HG03135 (cell line): ENCODE measurements around the gene ZKSCAN3.
"Not testable (repeated sequence)": the region's sequence is repeated elsewhere in the genome, so short reads cannot be mapped to it uniquely, and the experiment has no call there.

ENCODE experiments used
- ATAC-seq: cut with Tn5 transposase; IDR thresholded peaks from one replicate; pipeline ENCODE4 v1.9.1; 2021; ENCODE audit warnings: mild to moderate bottlenecking, moderate library complexity; ENCODE audit not compliant: unreplicated experiment

The ZKSCAN3 gene

DNA sequence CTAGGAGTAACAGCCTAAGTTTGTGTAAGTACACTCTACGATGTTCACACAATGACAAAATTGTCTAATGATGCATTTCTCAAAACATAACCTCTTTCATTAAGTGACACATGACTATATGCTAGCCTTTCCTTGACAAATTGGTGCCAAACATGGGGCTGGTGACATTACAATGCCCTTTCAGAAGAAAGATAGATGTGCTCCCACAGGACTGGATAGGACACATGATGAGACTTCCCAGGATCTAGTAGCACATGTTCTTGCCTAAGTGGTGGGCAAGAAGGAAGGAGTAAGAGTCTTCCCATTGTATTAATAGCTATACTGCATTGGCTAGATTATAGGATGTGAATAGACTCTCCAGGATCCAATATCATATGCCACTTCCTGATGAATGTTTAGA, 21.5 kb downstream of the ZKSCAN3 start:
- ATAC-seq = no peak

DNA sequence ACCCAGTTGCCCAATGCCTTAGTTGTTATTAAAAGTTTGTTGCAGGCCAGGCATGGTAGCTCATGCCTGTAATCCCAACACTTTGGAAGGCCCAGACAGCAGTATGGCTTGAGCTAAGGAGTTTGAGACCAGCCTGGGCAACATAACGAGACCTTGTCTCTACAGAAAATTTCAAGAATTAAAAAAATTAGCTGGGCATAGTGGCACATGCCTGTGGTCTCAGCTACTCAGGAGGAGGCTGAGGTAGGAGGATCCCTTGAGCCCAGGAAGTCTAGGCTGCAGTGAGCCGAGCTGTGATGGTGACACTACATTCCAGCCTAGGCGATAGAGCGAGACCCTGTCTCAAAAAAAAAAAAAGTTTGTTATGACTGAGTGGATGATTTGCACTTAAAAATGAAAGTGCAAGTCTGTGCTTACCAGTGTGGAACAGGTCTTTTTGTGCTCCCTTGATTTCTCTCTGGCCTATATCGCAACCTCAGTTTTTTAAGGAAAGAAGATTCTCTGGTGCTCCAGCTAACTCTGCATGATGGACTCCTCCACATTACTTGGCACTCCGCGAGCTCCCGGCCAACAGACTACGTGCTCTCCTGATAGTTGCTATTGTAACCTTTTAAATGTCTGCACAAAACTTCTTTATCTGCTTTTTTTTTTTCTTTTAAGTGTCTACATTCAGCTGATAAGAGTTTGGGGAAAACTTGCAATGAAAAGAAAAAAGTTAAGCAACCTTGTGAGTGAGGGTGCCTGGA, 22.1 kb downstream of the ZKSCAN3 start:
- no peak for ATAC-seq

DNA sequence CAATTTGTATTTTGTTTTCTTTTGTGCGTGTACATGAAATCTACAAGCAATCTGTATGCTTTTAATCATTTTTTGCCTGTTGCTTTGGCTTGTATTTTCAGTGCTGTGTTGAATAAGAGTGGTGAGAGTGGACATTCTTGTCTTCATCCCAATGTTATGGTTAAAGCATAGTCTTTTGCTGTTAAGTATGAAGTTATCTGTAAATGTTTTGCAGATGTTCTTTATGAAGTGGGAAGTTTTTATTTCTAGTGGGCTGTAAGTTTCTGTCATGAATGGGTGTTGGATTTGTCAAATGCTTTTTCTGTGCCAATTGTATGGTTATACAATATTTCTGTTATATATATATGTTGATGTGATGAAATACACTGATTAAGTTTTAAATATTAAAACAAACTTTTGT, 24.2 kb downstream of the ZKSCAN3 start:
- ATAC-seq = no peak

DNA sequence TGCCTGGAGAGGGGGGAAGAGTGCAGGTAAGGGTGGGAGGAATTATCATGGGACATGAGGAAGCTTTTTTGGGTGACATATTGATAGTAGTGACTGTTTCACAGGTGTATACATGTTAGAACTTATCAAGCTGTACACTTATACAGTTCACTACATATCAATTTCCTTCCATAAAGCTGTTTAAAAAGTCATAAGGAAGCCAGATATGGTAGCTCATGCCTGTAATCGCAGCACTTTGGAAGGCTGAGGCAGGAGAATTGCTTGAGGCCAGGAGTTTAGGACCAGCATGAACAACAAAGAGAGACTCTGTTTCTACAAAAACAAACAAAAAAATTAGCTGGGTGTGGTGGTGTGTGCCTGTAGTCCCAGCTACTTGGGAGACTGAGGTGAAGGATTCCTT, 28.1 kb downstream of the ZKSCAN3 start:
- no peak for ATAC-seq

DNA sequence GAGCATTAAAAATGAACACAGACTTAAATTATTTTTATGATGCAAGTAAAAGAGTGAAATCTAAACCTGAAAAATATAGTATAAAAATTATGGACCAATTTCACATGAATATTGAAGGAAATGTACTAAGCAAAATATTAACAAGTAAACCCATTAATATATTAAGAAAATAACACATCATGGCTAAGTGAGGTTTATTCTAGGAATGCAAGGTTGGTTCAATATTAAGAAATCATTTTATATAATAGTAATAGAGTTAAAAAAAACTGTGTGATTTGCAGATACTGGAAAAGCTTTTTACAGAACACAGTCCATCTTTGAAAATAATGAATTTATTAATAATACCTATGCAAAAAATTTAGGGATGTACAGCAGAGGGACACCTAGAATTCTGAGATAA, 28.9 kb downstream of the ZKSCAN3 start:
- ATAC-seq = no peak

DNA sequence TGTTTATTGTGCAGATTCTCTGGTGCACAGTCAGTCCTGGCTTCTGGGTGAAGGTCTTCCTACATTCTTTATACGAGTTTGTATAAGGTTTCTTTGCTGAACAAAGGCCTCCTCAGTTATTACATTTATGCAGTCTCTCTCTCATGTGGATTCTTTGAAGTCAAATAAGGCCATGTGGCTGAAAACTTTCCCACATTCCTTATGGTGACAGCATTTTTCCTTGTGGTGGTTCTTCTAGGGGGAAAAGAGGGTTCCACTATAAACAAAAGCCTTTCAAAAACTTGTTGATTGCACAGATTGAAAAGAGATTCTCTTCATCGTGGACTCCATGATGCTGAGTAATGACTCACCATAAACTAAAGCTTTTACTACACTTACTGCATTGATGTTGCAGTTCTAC, 30.6 kb downstream of the ZKSCAN3 start:
- ATAC-seq = no peak

DNA sequence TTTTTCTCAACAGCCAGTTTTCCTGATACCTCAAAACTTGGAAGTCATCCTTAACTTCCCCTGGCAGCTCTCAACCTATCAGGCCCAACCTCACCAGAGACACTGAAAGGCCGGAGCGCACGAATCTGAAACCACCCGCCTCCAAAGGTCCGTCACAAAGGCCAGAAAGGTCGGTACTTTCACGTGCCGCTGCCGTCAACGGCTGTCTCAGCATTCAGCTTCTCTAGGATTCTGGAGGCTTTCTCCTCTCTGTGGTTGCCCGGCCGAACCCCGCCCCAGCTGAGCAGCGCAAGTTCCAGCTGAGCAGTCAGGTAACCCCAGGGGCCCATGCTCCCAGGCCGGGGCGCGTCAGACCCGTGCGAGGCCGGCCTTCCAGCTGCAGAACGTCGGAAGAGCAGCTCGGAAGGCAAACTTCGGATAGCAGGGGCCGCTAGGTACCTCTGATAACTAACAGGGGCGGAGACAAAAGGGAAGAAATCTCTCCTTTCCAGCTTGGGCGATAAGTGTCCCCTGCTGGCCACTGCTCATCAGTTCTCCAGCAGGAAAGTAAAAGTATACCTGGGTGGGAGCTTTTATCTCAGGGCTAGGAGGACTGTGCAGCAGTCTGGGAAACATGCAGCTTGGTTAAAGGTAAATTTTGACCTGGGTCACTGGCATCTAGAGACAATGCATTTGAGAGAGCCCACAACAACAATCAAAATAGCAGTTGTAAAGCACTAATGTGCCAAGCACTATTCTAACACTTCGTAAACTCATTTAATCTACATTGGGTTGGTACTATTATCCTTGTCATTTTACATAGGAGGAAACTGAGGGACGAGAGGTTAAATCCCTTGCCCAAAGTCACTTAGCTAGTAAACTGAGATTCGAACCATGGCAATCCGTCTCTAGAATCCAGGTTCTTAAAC, 33.7 kb downstream of the ZKSCAN3 start:
- ATAC-seq = peak; percentile 86

DNA sequence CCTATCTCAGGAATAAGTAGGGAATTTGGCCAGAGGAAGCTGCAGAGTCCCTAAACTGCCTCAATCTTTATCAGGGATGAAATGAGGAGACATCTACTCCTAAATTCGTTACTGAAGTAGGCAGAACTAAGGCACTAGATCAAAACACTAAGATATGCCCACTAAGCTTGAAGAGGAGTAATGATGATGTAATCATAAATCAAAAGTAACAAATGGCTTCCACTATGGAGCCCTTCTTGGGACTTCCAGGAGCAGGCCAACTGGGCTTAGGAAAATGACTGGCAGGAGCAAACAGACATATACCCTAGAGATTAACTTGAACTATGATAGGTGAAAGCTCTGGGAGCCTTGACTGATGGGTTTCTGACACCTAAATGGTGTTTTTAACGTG, 34.4 kb downstream of the ZKSCAN3 start:
- ATAC-seq = no peak

DNA sequence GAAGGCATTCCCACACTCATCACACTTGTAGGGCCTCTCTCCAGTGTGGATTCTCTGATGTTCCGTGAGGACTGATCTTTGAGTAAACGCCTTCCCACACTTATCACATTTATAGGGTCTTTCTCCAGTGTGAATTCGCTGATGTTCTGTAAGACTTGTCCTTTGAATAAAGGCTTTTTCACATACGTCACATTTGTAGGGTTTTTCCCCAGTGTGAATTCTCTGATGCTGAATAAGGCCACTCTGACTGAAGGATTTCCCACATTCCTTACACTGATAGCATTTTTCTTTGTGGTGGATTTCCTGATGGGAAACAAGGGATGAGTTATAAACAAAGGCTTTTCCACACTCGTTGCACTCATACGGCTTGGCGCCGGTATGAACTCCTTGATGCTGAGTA, 40.9 kb downstream of the ZKSCAN3 start:
- ATAC-seq = no peak

DNA sequence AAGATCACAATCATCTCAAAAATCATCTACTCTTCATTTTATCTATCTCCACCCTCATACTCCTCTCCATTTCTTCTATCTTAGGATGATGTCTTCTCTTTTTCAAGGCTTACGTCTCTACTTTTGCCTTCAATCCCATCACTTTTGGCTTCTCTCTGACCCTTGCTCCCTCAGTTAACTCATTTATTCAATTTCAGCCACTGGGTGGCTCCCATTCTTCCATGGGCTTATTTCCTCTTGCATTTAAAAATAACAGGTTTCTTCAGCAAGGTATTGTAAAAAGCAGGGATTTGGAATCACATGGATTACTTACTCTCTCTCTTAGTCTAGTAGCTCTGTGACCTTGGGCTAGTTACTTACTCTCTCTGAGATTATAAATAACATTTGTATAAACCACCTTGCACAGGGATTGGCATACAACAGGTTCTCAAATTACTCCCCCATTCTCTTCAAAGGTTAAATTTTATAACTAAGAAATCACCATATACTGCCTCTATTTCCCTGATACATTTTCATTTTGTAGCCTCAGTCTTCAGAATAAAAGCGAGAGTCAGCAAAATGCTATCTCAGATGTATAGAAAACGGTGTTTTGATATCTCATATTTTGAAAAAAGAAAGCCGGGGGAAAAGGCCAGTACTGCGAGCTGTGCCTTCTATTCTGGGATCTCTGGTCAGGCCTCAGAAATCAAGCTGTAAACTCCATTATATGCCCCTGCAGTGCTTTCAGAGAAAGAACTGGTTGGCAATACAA, 44.3 kb downstream of the ZKSCAN3 start:
- no peak for ATAC-seq

DNA sequence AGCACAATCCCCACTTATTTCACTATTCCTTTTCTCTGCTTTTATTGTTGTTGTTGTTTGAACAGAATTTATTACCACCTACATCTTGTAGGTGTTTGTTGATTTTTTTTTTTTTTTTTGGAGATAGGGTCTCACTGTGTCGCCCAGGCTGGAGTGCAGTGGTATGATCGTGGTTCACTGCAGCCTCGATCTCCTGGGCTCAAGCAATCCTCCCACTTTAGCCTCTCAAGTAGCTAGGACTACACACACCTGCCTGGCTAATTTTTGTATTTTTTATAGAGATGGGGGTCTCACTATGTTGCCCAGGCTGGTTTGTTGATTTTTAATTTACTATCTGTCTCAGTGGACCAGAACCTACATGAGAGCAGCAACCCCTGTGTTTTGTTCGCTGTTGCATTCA, 46.2 kb downstream of the ZKSCAN3 start:
- no peak for ATAC-seq

DNA sequence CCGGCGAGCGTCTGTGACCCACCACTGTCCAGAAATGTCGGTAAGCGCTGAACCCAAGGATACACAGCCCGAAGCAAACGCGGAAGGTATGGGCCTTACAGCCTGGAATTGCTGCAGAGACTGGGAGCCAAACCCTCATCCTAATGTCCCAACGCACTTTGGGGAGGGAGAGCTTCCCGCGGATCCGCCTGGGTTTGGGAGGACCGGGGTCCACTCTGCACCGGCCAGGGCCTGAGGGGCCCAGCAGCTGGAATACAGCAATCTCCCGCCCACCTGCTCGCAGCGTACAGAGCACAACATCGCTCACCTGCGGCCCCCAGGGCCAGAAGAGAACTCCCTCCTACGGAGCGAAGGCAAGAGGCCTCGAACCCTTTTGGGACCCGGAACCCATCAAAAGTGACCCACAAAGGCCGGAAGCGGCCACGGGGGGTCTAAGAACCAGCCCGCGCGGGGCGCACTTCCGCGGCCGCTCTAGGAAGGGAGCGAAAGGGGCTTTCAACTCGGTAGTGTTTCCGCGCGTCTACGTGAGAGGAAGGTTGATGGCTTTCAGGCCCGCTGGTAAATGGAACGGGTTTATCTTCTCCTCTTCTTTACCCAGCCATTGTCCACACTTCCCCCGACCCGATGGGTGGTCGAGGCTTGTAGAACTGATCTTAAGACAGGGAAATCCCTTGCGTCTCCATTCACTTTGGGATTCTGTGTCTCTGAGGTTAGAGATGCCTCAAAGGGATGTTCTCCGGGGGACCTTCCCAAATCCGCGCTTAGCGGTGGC, 49.8 kb downstream of the ZKSCAN3 start, which contains the start of gene ZSCAN12:
ZSCAN12 (minus strand) TSS at position 398 of the 772 bp plus-strand sequence. CDS start 1,342 bp downstream, outside the sequence.
- ATAC-seq = peak; percentile 76

DNA sequence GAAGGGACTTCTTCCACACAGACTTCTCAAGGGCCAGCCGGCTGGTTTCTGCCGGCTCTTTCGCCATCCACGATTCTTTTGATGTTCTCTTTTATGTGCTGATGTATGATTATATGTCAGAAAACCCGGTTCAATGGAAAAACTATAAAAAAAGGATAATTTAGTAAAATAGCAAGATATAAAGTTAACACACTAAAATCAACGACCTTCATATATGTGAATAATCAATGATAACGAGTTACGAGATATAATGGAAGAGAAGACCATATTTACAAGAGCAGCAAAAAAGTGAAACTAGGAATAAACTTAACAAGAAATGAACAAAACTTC, 50.3 kb downstream of the ZKSCAN3 start:
- no peak for ATAC-seq

DNA sequence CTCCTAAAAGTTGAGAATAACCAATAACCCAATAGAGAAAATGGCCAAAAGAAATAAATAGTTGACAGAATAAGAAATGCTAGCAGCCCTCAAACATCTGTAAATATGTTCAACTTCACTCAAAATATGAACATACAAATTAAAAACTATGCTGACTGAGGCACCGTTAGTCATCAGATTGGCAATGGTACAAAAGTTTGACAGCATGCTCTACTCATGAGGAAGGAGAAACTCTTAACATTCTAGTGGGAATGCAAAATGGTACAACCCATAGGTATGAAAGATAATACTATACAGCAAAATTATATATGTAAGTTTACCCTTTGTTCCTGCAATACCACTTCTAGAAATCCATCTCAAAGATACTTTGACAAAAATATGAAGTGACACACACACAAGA, 51.4 kb downstream of the ZKSCAN3 start:
- ATAC-seq = no peak

DNA sequence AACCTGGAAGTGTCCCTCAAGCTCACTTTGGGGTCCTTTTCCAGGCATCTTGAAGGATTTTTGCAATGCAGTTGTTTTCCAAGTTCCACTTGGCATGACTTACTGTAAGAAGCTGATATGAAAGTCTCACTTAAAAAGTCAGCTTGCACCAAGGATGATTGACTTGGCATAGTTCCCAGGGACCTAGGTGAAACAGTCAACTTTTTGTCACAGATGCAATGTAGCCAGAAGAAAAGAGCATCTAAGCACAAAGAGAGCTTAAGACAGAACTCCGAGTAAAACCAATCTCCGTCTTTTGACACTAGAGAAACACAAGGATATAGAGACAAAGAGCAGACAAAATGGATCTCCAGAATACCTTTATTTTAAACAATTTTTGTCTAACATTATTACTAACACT, 52.5 kb downstream of the ZKSCAN3 start:
- no peak for ATAC-seq

DNA sequence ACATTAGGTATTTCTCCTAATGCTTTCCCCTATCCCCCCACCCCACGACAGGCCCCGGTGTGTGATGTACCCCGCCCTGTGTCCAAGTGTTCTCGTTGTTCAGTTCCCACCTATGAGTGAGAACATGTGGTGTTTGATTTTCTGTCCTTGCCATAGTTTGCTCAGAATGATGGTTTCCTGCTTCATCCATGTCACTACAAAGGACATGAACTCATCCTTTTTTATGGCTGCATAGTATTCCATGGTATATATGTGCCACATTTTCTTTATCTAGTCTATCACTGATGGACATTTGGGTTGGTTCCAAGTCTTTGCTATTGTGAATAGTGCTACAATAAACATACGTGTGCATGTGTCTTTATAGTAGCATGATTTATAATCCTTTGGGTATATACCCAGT, 54.2 kb downstream of the ZKSCAN3 start:
- not testable (repeated sequence) for ATAC-seq

DNA sequence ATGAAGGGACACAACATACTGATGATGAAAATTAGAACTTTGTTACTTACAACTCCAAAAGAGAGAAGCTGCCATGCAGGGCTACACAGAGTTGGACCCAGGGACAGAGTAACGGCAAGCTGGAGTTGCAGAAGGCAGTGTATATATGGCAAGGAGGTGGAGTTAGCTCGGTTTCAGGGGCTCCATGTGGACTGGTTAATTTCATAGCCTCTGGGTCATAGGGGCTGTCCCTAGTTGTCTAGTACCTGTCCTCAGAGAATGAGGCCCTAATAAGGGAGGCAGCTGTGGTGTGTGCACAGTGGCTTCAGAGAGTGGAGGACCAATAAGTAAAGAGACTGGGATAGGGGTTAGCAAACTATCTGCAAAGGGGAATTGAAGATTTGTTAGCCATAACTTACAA, 57.7 kb downstream of the ZKSCAN3 start:
- ATAC-seq = no peak

DNA sequence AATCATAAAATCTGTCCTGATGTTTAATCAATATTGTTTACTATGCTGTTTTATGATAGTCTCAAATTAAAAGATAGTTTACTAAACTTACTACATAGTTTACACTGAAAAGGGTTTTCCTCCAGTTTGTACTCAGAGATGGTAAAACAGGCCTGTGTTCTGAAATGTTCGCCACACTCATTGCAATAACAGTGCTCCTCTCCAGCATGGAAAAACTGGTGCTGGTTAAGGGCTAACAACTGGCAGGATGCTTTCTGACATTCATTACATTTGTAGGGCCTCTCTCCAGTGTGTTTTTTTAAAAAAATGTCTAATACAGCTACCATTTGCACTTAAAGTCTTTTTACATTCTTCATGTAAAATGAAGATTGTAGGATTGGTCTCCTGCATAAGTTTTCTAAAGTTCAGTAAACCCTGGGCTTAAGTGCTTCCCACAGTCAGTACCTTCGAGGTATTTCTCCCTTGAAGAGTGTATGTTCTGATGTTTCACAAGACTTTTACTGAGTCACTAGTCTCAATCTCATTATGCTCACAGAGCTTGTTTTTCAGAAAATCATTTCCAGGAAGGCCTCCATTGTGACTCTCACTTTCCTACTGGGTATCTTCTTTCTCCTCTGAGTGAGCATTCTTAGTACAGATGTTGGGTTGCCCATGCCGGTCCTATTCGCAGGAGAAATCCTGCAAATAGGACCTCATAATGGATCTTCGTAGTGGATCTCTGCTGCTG, 58.5 kb downstream of the ZKSCAN3 start:
- ATAC-seq = no peak

DNA sequence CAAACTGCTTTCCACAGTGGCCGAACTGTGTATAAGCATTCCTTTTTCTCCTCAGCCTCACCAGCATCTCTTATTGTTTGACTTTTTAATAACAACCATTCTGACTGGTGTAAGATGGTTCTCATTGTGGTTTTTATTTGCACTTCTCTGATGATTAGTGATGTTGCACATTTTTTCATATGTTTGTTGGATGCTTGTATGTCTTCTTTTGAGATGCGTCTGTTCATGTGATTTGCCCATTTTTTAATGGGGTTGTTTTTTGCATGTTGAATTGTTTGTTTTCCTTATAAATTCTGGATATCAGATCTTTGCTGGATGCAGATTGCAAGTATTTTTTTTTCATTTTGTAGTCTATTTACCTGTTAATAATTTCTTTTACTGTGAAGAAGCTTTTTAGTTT, 61.0 kb downstream of the ZKSCAN3 start:
- ATAC-seq = no peak

DNA sequence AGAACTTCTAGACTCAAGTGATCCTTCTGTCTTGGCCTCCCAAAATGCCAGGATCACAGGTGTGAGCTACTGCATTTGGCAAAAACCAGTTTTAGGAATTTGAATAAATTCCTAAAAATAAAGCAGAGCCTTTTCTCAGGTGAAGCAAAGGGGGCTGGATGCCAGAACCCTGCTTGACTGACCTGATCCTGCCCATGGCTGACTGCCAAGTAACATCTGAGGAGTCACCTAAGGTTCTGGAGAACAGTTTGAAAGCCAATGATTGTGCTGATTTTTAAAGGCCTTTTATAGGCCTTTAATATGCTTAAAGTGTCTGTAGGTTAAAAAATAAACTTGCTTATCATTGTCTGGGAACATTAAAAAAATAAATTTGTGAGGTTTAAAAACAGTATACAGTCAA, 63.9 kb downstream of the ZKSCAN3 start:
- no peak for ATAC-seq
